Neuronal stem cell (in vitro differentiated cells): ENCODE data around the gene AGPS.

Experiments used
- DNase-seq: peaks from one replicate; pipeline ENCODE4 v3.0.0-alpha.2; 2013; ENCODE audit warnings: low spot score
- H2AFZ ChIP-seq: one replicate; pipeline ENCODE4 v1.6.1; 2013; ENCODE audit warnings: mild to moderate bottlenecking, low read length, inconsistent platforms
- H2AK5ac ChIP-seq: 2 replicates; pipeline ENCODE4 v1.6.1; 2013; ENCODE audit warnings: low read depth, mild to moderate bottlenecking, inconsistent platforms, low read length, moderate library complexity, mixed read lengths
- H2BK120ac ChIP-seq: 2 replicates; pipeline ENCODE4 v1.6.1; 2013; ENCODE audit warnings: low read depth, mild to moderate bottlenecking, inconsistent platforms, low read length, moderate library complexity, mixed read lengths
- H2BK12ac ChIP-seq: one replicate; pipeline ENCODE4 v1.6.1; 2013; ENCODE audit warnings: low read length, inconsistent platforms
- H2BK15ac ChIP-seq: 2 replicates; pipeline ENCODE4 v1.6.1; 2013; ENCODE audit warnings: mild to moderate bottlenecking, low read length, inconsistent platforms, mixed read lengths
- H2BK5ac ChIP-seq: one replicate; pipeline ENCODE4 v1.6.1; 2013; ENCODE audit warnings: inconsistent platforms, mild to moderate bottlenecking, low read length, moderate library complexity
- H3K14ac ChIP-seq: one replicate; pipeline ENCODE4 v1.6.1; 2013; ENCODE audit warnings: low read length, inconsistent platforms
- H3K18ac ChIP-seq: 2 replicates; pipeline ENCODE4 v1.6.1; 2013; ENCODE audit warnings: low read length, inconsistent platforms
- H3K23ac ChIP-seq: 2 replicates; pipeline ENCODE4 v1.6.1; 2013; ENCODE audit warnings: low read depth, mild to moderate bottlenecking, mixed read lengths, low read length, inconsistent platforms; ENCODE audit not compliant: poor library complexity
- H3K27ac ChIP-seq: replicated peaks from 3 replicates; pipeline ENCODE4 v1.5.1; 2013; ENCODE audit warnings: low read length, inconsistent platforms
- H3K27me3 ChIP-seq, 3 experiments: 2 replicates each; pipeline ENCODE4 v1.6.1; 2013; ENCODE audit warnings: low read length in 3 of 3, mild to moderate bottlenecking in 2 of 3, inconsistent platforms in 1 of 3, low read depth in 1 of 3, mixed read lengths in 1 of 3, moderate library complexity in 1 of 3; ENCODE audit not compliant: control insufficient read depth in 3 of 3, insufficient read depth in 3 of 3
- H3K36me3 ChIP-seq, 2 donors: replicated peaks in 1 of 2; 2 replicates each; pipeline ENCODE4 v1.6.1; 2013; ENCODE audit warnings: low read length in 2 of 2; ENCODE audit not compliant: control insufficient read depth in 2 of 2, insufficient read depth in 2 of 2
- H3K4ac ChIP-seq: 2 replicates; pipeline ENCODE4 v1.6.1; 2013; ENCODE audit warnings: inconsistent platforms, mild to moderate bottlenecking, low read length, moderate library complexity
- H3K4me1 ChIP-seq, 2 donors: 1 replicate in 1 of 2; 2 replicates in 1 of 2; pipeline ENCODE4 v1.6.1; 2013; ENCODE audit warnings: low read length in 2 of 2, low read depth in 1 of 2; ENCODE audit not compliant: control insufficient read depth in 2 of 2, insufficient read depth in 1 of 2
- H3K4me2 ChIP-seq: one replicate; pipeline ENCODE4 v1.6.1; 2013; ENCODE audit warnings: mild to moderate bottlenecking, low read length, inconsistent platforms; ENCODE audit not compliant: insufficient read depth, poor library complexity, severe bottlenecking
- H3K4me3 ChIP-seq, 2 donors: 2 replicates each; pipeline ENCODE4 v1.5.1; 2013; ENCODE audit warnings: low read length in 2 of 2, mild to moderate bottlenecking in 2 of 2, inconsistent platforms in 1 of 2, moderate library complexity in 1 of 2
- H3K79me1 ChIP-seq: one replicate; pipeline ENCODE4 v1.6.1; 2013; ENCODE audit warnings: low read depth, mild to moderate bottlenecking, inconsistent platforms, low read length, moderate library complexity
- H3K9ac ChIP-seq: one replicate; pipeline ENCODE4 v1.6.1; 2013; ENCODE audit warnings: mild to moderate bottlenecking, low read depth, low read length, inconsistent platforms; ENCODE audit not compliant: poor library complexity
- H3K9me3 ChIP-seq, 2 donors: replicated peaks in 1 of 2; 2 replicates each; pipeline versions ENCODE3 to v1.6.1; 2013; ENCODE audit warnings: low read length in 2 of 2, mild to moderate bottlenecking in 2 of 2, inconsistent platforms in 1 of 2, low read depth in 1 of 2, mixed read lengths in 1 of 2, moderate library complexity in 1 of 2; ENCODE audit not compliant: control insufficient read depth in 2 of 2, insufficient read depth in 1 of 2
- H4K8ac ChIP-seq: one replicate; pipeline ENCODE4 v1.6.1; 2013; ENCODE audit warnings: low read depth, mild to moderate bottlenecking, inconsistent platforms, low read length, moderate library complexity
- H4K91ac ChIP-seq: one replicate; pipeline ENCODE4 v1.6.1; 2013; ENCODE audit warnings: low read length, low read depth, mild to moderate bottlenecking, inconsistent platforms; ENCODE audit not compliant: poor library complexity
- WGBS, 2 donors: extraction: QIAGEN DNeasy Blood & Tissue Kit; methylation state at CpG; one replicate each; pipeline ENCODE4 v1.1.7; 2013; ENCODE audit warnings: missing lambda C conversion rate in 2 of 2, mixed read lengths in 1 of 2; ENCODE audit not compliant: insufficient read length in 2 of 2, insufficient replicate concordance in 1 of 2; ENCODE audit errors: extremely low coverage in 2 of 2; 5-methylcytosine and 5-hydroxymethylcytosine counted together

Gene AGPS

GRCh38 chr2:177518754-177519153 is 126.2 kb downstream of the AGPS start:
- Histone ChIP-seq H2BK120ac (no peak overlapping the region), H3K9ac (no peak overlapping the region), H3K18ac (no peak overlapping the region), H2BK12ac (no peak overlapping the region), H3K9me3 (no peaks in the 10 kb centered on the region), H3K4me1 (no peaks in the 10 kb centered on the region), H2AK5ac (no peak overlapping the region), H3K27ac (no peak overlapping the region), H3K36me3 (peaks cover 0 to 60% of the 10 kb centered on the region in 2 donors), H2BK15ac (no peak overlapping the region), H2AFZ (no peak overlapping the region), H4K91ac (no peak overlapping the region), H3K4ac (no peak overlapping the region), H2BK5ac (no peak overlapping the region), H3K4me3 (no peak overlapping the region), H3K23ac (no peak overlapping the region), H3K27me3 (no peaks in the 10 kb centered on the region), H3K79me1 (no peaks in the 10 kb centered on the region), H4K8ac (no peak overlapping the region), H3K14ac (no peak overlapping the region), H3K4me2 (no peak overlapping the region)
- DNase-seq: no peak
- WGBS, 2 donors: no CpG with 5 or more reads among the region's 2 CpGs

- Histone ChIP-seq H3K79me1 (no peaks in the 10 kb centered on the region), H3K4me2 (no peak overlapping the region), H3K23ac (no peak overlapping the region), H4K91ac (no peak overlapping the region), H3K14ac (no peak overlapping the region), H2BK12ac (no peak overlapping the region), H3K27ac (no peak overlapping the region), H2AFZ (no peak overlapping the region), H2BK120ac (no peak overlapping the region), H4K8ac (no peak overlapping the region), H3K4ac (no peak overlapping the region), H2BK5ac (no peak overlapping the region), H2BK15ac (no peak overlapping the region), H3K36me3 (peaks cover 0 to 60% of the 10 kb centered on the region in 2 donors), H3K9me3 (no peaks in the 10 kb centered on the region), H3K27me3 (no peaks in the 10 kb centered on the region), H3K4me1 (no peaks in the 10 kb centered on the region), H3K4me3 (no peak overlapping the region), H2AK5ac (no peak overlapping the region), H3K18ac (no peak overlapping the region), H3K9ac (no peak overlapping the region)
- no peak for DNase-seq
Measured at GRCh38 chr2:177519534-177520115, 127.1 kb downstream of the AGPS start.

GRCh38 chr2:177520324-177520723 is 127.8 kb downstream of the AGPS start:
- Histone ChIP-seq H3K4me2 (no peak overlapping the region), H3K79me1 (no peaks in the 10 kb centered on the region), H3K36me3 (peaks cover 0 to 61% of the 10 kb centered on the region in 2 donors), H2AK5ac (no peak overlapping the region), H3K23ac (no peak overlapping the region), H3K14ac (no peak overlapping the region), H4K8ac (no peak overlapping the region), H2BK12ac (no peak overlapping the region), H3K18ac (no peak overlapping the region), H2BK15ac (no peak overlapping the region), H3K9ac (no peak overlapping the region), H3K4me1 (no peaks in the 10 kb centered on the region), H3K27ac (no peak overlapping the region), H3K9me3 (no peaks in the 10 kb centered on the region), H2BK5ac (no peak overlapping the region), H2BK120ac (no peak overlapping the region), H3K4me3 (no peak overlapping the region), H3K27me3 (no peaks in the 10 kb centered on the region), H3K4ac (no peak overlapping the region), H2AFZ (no peak overlapping the region), H4K91ac (no peak overlapping the region)
- no peak for DNase-seq
- WGBS, 2 donors: no CpG with 5 or more reads among the region's 2 CpGs

- Histone ChIP-seq H2BK15ac (no peak overlapping the region), H2BK12ac (no peak overlapping the region), H3K23ac (no peak overlapping the region), H3K27ac (no peak overlapping the region), H3K79me1 (no peaks in the 10 kb centered on the region), H2BK120ac (no peak overlapping the region), H4K91ac (no peak overlapping the region), H3K9me3 (no peaks in the 10 kb centered on the region), H4K8ac (no peak overlapping the region), H3K18ac (no peak overlapping the region), H3K9ac (no peak overlapping the region), H3K4ac (no peak overlapping the region), H3K4me1 (no peaks in the 10 kb centered on the region), H3K4me2 (no peak overlapping the region), H3K27me3 (no peaks in the 10 kb centered on the region), H2AFZ (no peak overlapping the region), H2BK5ac (no peak overlapping the region), H3K14ac (no peak overlapping the region), H3K36me3 (peaks cover 0 to 57% of the 10 kb centered on the region in 2 donors), H2AK5ac (no peak overlapping the region), H3K4me3 (no peak overlapping the region)
- WGBS, 2 donors: no CpG with 5 or more reads among the region's 3 CpGs
- DNase-seq: no peak
Measured at GRCh38 chr2:177523781-177524180, 131.2 kb downstream of the AGPS start.
